Tibial artery (tissue), 4 donors: Measurements from ENCODE around the gene OSBPL2.

Experiments
- DNase-seq, 2 donors: peaks; one replicate each; pipeline ENCODE4 v3.0.0-alpha.2; 2019
- H3K27ac ChIP-seq, 2 donors: fragments of 200-600 bp; sonication (generic) in 1 of 2; 1 replicate in 1 of 2; 2 replicates in 1 of 2; pipeline ENCODE4 v1.5.1; 2018 to 2019; ENCODE audit warnings: mild to moderate bottlenecking in 1 of 2
- H3K27me3 ChIP-seq, 2 donors: fragments of 200-600 bp; sonication (generic) in 1 of 2; one replicate each; pipeline versions ENCODE4 v1.5.1 to v1.6.0; 2016 to 2019
- H3K36me3 ChIP-seq, 3 donors: fragments of 200-600 bp; sonication (generic) in 2 of 3; one replicate each; pipeline ENCODE4 v1.5.1; 2016 to 2019; ENCODE audit warnings: mild to moderate bottlenecking in 2 of 3
- H3K4me1 ChIP-seq, 4 donors: fragments of 200-600 bp; sonication (generic) in 2 of 4; 1 replicate in 3 of 4; 2 replicates in 1 of 4; pipeline ENCODE4 v1.5.1; 2016 to 2019
- H3K4me3 ChIP-seq, 2 donors: fragments of 200-600 bp; sonication (generic) in 1 of 2; 1 replicate in 1 of 2; 2 replicates in 1 of 2; pipeline ENCODE4 v1.5.1; 2018 to 2019; ENCODE audit warnings: mild to moderate bottlenecking in 2 of 2
- H3K9me3 ChIP-seq, 3 donors: fragments of 200-600 bp; sonication (generic) in 1 of 3; one replicate each; pipeline ENCODE4 v1.5.1; 2016 to 2019
- intact Hi-C: fragments of 100-400 bp; cut with DNase I; formaldehyde crosslinking; loops from one replicate; pipeline ENCODE4 v1.15.0; 2023; ENCODE audit warnings: low total_unique reads
- TF ChIP-seq, protein P1 (sequence below), 2 experiments: fragments of 200-600 bp in 1 of 2; fragments of 450-650 bp in 1 of 2; IDR thresholded peaks; one replicate each; pipeline ENCODE4 v1.5.1; 2017 to 2019; ENCODE audit warnings: antibody characterized with exemption in 2 of 2, mild to moderate bottlenecking in 1 of 2, moderate library complexity in 1 of 2

The OSBPL2 gene

DNA sequence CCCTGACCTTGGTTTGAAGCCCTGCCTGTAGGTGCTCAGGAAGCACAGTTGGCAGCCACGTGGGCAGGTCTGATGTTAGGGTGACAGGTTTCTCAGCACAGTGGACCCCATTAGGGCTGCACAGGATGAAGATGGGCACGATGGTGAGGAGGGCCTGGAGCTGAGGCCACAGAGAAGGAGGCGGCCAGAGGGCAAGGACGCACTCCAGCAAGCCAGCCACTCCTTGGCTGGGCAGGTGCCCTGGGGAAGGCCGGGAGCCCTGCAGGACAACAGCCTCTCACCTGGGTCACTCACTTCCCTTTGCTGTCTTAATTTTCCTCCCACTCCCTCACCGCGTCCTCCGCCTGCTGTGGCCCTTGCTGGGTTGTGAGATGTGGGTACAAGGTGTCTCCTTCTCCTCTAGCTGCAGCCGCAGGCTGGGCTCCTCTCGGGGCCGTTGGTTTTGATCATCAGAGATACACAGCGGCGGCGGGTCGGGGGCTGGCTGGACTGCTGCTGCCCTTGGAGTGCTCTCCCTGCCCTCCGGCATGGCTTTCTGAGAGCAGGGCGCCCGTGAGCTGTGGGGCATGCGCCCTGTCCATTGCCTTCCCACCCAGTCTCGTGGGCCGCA is 5.7 kb downstream of the OSBPL2 start:
- no peak for DNase-seq
- no peaks in the 10 kb centered on the region for H3K9me3 ChIP-seq
- no peak overlapping the region for H3K4me3 ChIP-seq
- TF ChIP-seq, protein P1, sequence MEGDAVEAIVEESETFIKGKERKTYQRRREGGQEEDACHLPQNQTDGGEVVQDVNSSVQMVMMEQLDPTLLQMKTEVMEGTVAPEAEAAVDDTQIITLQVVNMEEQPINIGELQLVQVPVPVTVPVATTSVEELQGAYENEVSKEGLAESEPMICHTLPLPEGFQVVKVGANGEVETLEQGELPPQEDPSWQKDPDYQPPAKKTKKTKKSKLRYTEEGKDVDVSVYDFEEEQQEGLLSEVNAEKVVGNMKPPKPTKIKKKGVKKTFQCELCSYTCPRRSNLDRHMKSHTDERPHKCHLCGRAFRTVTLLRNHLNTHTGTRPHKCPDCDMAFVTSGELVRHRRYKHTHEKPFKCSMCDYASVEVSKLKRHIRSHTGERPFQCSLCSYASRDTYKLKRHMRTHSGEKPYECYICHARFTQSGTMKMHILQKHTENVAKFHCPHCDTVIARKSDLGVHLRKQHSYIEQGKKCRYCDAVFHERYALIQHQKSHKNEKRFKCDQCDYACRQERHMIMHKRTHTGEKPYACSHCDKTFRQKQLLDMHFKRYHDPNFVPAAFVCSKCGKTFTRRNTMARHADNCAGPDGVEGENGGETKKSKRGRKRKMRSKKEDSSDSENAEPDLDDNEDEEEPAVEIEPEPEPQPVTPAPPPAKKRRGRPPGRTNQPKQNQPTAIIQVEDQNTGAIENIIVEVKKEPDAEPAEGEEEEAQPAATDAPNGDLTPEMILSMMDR (IDR thresholded peaks at IDR 0.05) = no peak
- no peaks in the 10 kb centered on the region for H3K27me3 ChIP-seq
- peaks cover 0 to 34% (median 15%) of the 10 kb centered on the region in 4 donors for H3K4me1 ChIP-seq
- no peak overlapping the region for H3K27ac ChIP-seq
- H3K36me3 ChIP-seq = peaks cover 0 to 20% (median 6%) of the 10 kb centered on the region in 3 donors
- intact Hi-C loops = loop anchor here (2.0 kb wide), 1 partner anchor 143 kb away; the partner anchor contains the start of gene RPS21

DNA sequence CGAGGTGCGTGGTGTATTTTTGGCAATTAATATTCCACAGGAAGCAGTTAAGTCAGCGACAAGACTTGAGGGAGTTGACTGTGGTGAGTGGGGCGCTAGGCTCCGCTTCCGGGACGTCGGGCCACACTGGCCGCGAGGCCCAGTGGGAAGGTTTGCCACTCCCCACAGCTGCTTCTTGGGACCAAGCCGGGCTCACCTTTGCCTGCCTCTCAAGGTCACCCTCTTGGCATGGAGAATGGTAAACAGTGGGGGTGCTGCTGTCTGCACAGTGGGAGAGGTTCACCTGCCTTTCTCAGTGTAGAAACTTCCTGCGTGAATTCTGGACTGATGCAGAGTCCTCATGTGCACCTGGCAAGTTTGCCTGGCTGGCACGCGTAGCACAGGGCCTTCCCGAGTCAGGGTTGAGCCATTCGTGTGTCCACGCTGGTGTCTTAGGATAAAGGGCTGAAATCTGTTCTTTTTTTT is 6.4 kb downstream of the OSBPL2 start:
- intact Hi-C loops = loop anchor here (2.0 kb wide), 1 partner anchor 142 kb away; the partner anchor contains the start of gene RPS21
- Histone ChIP-seq H3K36me3 (peaks cover 0 to 20% (median 6%) of the 10 kb centered on the region in 3 donors), H3K4me1 (peaks cover 0 to 28% (median 9%) of the 10 kb centered on the region in 4 donors), H3K9me3 (no peaks in the 10 kb centered on the region), H3K27me3 (no peaks in the 10 kb centered on the region), H3K4me3 (no peak overlapping the region), H3K27ac (no peak overlapping the region)
- TF ChIP-seq, protein P1 (IDR thresholded peaks at IDR 0.05) = no peak
- no peak for DNase-seq

DNA sequence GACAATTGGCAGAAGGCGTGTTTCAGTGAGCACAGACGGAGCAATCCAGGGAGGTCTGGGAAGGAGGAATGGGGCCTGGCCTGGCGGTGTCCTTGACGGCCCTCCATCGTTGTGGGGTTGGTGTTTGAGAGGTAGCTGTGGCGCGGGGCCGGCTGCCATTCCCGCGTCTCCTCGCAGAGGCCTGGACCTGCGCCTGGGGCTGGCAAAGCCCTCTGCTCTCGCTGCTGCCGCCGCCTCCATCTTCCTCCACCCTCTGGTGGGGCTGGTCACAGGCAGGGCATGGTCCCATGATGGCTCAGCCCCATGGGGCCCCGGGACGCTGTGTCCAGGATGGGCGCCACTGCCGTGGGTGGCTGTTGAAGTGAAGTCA is 7.6 kb downstream of the OSBPL2 start:
- H3K4me1 ChIP-seq = peaks cover 0 to 25% (median 5%) of the 10 kb centered on the region in 4 donors

DNA sequence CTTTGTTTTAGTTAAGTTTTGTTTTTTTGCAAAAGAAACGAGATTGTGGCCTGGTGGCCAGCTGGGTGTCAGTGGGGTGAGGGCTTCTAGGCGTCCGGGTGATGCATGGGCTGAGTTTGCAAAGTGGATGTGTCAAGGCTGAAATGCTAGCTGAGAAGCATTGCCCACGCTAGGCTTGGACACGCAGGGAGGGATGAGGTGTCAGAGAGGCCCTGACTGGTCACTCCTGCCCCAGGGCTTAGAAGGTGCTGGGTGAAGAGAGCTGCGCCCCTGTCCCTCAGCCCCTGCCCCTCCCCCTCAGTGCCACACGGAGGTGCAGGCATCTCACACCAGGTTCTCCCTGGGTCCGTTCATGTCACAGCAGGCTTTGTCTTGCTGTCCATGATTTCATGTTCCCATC is 8.1 kb downstream of the OSBPL2 start:
- no peak for DNase-seq
- intact Hi-C loops = no loop called here
- Histone ChIP-seq H3K9me3 (no peaks in the 10 kb centered on the region), H3K4me1 (peaks cover 0 to 20% (median 5%) of the 10 kb centered on the region in 4 donors), H3K27ac (no peak overlapping the region), H3K36me3 (peaks cover 0 to 15% (median 6%) of the 10 kb centered on the region in 3 donors), H3K27me3 (no peaks in the 10 kb centered on the region), H3K4me3 (no peak overlapping the region)
- TF ChIP-seq, protein P1 (IDR thresholded peaks at IDR 0.05) = no peak

More for the DNA sequence above, 7.6 kb downstream of the OSBPL2 start:
- TF ChIP-seq, protein P1 (IDR thresholded peaks at IDR 0.05) = no peak
- intact Hi-C loops = loop anchor here (2.0 kb wide), 1 partner anchor 141 kb away; the partner anchor contains the start of gene RPS21
- Histone ChIP-seq H3K9me3 (no peaks in the 10 kb centered on the region), H3K4me3 (no peak overlapping the region), H3K36me3 (peaks cover 0 to 20% (median 6%) of the 10 kb centered on the region in 3 donors), H3K27me3 (no peaks in the 10 kb centered on the region), H3K27ac (no peak overlapping the region)
- no peak for DNase-seq

DNA sequence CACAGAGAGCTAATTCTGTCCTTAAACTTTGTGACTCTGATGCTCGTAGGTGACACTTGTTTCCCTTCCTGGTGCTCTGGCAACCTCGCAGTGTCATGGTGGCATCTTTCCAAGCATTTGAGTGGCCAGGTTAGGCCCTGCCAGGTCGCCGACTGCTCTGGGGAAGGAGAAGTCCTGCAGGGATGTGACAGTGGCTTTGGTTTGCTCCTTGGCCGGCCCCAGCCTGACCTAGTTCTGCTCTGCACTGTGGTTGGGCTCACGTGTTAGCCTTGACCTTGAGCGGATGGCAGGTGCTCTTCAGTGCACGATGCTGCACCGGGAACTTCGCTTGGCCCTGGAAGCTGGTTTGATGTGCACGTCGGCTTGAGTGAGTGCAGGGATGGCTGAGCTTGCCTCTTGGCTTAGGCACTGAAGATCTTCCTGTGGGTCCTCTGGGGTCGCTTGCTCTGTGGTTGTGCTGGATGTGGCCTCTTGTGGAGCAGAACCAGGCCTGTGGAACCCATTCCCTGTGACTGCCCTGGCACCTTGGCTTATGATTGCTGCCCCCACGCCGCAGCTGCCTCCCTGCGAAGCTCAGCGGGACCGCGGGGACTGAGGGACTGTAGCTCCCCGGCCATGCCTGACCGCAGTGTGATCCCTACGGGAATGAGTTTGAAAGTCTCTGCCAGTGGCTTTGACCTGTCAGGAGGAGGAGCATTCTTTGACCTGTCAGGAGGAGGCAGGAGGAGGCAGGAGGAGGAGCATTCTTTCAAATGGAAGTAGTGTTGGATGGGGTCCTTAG is 8.7 kb downstream of the OSBPL2 start:
- no peak overlapping the region for H3K27ac ChIP-seq
- TF ChIP-seq, protein P1 (IDR thresholded peaks at IDR 0.05) = no peak
- intact Hi-C loops = no loop called here
- no peaks in the 10 kb centered on the region for H3K9me3 ChIP-seq
- H3K27me3 ChIP-seq = no peaks in the 10 kb centered on the region
- no peak for DNase-seq
- H3K4me1 ChIP-seq = peaks cover 0 to 18% (median 5%) of the 10 kb centered on the region in 4 donors
- no peak overlapping the region for H3K4me3 ChIP-seq
- peaks cover 0 to 12% (median 6%) of the 10 kb centered on the region in 3 donors for H3K36me3 ChIP-seq
